NCI-H2107 treated with DMSO at 0.1 percent for 48 hours (cell line): ENCODE data around the gene METTL9.
"Not testable (repeated sequence)": the region's sequence is repeated elsewhere in the genome, so short reads cannot be mapped to it uniquely, and the experiment has no call there.

Experiments
- DNase-seq: peaks from one replicate; lab custom pipeline; 2025; ENCODE audit not compliant: unreplicated experiment; lab: John Stamatoyannopoulos, UW

METTL9 gene

GRCh38 chr16:21599122-21600030 lies at the start of gene METTL9:
Gene METTL9 (plus strand): TSS chr16:21599577. CDS start chr16:21599734, 157 bp downstream.
- peak; percentile 76 for DNase-seq

GRCh38 chr16:21549975-21550374 lies 49.4 kb upstream of the METTL9 start:
- not testable (repeated sequence) for DNase-seq

DNA sequence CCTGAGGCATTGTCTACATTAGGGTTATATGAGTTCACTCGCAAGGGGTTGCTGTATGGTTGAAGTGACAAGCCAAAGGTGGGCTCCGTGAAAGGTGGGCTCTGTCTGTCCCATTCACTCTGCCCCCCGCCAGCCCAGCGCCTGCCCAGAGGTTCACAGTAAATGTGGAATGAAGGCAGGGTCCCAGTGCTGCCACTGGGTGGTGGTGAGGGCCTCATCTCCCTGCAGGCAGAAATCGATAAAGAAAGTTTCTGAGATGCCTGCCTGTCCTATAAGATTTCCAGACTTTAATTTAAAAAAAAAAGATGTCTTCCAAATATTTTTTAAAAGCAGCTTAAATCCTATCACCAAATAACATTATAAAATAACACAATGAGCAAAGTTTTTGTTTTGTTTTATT lies 48.9 kb upstream of the METTL9 start:
- not testable (repeated sequence) for DNase-seq

DNA sequence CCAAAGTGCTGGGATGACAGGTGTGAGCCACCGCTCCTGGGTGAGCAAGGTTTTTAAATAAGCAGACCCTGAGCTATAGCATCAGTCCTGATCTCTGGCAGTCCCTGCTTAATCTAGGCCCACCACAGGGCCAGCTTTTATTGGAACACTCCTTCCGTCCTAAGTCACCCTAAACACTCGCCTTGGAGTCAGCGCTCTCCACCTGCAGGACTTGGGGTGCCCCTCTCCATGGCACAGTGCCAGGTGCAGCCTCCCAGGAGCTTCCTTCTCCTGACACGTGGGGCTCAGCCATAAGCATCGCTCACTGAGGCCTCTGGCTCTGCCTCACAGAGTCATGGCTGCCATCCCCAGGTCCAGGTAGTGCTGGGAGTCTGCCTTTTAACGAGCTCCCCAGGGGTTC lies 48.3 kb upstream of the METTL9 start:
- DNase-seq: not testable (repeated sequence)

DNA sequence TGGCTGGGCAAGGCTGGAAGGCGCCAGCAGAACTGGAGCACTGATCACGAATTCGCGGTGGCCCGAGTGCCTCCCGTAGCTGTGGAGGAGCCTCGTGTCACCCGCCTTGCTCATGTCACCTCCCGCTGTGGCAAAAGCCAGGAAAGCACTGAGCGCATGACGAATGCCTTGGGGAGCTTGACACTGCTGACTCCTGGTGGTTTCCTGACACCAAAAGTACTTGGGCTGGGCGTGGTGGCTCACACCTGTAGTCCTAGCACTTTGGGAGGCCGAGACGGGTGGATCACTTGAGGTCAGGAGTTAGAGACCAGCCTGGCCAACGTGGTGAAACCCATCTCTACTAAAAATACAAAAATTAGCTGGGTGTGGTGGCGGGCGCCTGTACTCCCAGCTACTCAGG lies 47.8 kb upstream of the METTL9 start:
- peak; percentile 78 for DNase-seq

DNA sequence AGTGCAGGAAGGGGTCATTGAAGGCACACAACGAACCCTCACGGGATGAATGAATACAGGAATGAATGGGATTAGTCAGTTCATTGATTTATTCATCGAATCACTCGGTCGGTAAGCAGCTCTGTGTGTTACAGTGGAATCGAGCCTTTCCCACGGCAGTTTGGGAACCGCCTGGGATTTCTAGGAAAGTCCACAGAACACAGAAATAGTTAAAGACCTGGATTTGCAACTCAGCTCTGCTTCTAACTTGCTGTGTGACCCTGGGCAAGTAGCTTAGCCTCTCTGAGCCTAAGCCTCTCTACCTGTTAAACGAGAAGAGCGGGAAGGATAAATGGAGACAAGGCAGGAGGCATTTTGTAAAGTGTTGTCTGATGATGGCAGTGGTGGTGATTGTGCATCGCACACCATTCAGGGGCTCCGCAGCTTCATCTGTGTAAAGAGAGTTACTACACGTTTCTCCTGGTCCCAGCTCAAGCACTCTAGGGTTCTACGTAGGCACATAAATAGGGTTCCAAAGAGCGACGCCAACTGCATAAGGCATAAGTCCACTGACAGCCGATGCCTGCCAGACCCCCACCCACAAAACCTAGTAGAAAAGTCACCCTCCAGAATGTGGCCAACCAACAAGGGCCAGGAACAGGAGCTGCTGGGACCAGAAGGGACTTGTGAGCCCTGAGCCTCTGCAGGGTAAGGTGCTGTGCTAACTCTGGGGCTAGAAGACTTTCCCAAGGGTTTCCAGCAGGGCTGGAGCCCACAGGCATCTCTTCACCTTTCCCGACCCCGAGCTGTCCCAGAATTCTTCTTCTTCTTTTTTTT lies 45.7 kb upstream of the METTL9 start:
- not testable (repeated sequence) for DNase-seq

- peak; percentile 82 for DNase-seq
Observed at GRCh38 chr16:21554795-21555585, 44.4 kb upstream of the METTL9 start.

GRCh38 chr16:21555621-21556020 lies 43.8 kb upstream of the METTL9 start:
- not testable (repeated sequence) for DNase-seq

DNA sequence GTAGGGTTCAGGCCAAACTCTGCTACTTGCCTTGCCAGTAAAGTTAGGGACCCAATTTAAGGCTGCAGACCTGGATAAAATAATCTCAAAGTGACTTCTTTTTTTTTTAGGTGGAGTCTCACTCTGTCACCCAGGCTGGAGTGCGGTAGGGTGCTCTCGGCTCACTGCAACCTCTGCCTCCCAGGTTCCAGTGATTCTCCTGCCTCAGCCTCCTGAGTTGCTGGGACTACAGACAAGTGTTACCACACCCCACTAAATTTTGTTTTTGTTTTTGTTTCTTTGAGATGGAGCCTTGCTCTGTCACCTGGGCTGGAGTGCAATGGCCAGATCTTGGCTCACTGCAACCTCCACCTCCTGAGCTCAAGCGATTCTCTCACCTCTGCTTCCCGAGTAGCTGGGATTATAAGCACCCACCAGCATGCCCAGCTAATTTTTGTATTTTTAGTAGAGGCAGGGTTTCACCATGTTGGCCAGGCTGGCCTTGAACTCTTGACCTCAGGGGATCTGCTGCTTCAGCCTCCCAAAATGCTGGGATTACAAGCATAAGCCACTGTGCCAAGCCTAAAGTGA lies 43.3 kb upstream of the METTL9 start:
- not testable (repeated sequence) for DNase-seq

GRCh38 chr16:21556651-21557241 lies 42.6 kb upstream of the METTL9 start:
- peak; percentile 51 for DNase-seq

DNA sequence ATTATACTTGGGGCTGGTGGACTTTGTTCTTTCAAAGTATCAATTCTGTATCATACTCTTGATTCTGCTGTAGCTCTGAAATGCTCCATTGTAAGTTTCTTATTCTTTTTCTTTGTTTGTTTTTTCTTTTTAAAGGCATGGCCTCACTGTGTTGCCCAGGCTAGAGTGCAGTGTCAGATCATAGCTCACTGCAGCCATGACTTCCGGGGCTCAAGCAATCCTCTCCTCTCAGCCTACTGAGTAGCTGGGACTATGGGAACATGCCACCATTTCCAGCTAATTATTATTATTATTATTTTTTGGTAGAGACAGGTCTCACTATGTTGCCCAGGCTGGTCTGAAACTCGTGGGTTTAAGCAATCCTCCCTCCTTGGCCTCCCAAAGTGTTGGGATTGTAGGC lies 38.9 kb upstream of the METTL9 start:
- no peak for DNase-seq

DNA sequence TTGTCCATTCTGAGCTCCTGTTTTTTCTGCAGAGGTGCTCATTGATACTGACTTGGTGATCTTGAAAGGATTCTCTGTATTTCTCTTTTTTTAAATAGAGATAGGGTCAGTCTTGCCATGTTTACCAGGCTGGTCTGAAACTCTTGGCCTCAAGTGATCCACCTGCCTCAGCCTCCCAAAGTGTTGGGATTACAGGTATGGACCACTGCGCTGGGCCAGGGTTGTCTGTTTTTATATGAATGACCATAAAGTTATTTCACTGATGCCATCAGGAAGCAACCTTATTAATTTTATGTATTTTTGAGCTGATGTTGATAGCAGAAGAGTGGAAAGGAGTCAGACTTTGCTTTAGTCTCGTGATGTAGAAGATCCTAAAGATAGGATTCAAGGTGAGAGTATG lies 35.7 kb upstream of the METTL9 start:
- no peak for DNase-seq

GRCh38 chr16:21564367-21564766 lies 35.0 kb upstream of the METTL9 start:
- DNase-seq: not testable (repeated sequence)

- no peak for DNase-seq
Observed at GRCh38 chr16:21565507-21565860, 33.9 kb upstream of the METTL9 start.

DNA sequence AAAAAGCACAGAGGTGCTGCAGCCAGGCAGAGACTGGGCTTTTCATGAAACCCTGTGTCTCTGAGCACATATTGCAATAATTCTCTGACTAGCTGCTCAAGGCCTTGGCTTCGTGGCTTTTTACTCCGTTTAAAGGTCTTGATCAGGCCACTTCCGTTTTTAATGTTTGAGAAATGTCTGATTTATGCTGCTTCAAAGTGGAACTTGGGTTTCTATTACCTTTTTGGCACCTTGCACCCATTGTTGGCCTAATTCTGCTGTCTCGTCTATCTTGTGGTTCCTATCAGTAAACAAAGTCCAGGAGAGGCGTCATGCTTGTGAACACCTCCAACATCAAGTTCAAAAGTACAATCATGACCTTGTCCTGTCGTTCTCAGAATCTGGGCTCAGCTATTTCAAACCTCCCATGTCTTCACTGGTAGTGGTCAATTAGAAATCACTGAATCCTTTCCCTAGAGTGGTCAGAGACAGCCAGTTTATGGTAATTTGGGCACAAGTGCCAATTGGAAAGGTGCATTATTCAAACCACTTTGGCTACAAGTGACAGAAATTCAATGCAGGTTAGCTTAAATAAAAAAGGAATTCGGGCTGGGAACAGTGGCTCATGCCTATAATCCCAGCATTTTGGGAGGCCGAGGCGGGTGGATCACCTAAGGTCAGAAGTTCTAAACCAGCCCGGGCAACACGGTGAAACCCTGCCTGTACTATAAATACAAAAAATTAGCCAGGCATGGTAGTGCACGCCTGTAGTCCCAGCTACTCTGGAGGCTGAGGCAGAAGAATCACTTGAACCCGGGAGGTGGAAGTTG lies 33.3 kb upstream of the METTL9 start:
- no peak for DNase-seq

GRCh38 chr16:21566891-21567414 lies 32.4 kb upstream of the METTL9 start:
- DNase-seq: no peak

- DNase-seq: not testable (repeated sequence)
Observed at GRCh38 chr16:21567496-21567895, 31.9 kb upstream of the METTL9 start.

- DNase-seq: no peak
Observed at GRCh38 chr16:21568502-21569189, 30.7 kb upstream of the METTL9 start.

DNA sequence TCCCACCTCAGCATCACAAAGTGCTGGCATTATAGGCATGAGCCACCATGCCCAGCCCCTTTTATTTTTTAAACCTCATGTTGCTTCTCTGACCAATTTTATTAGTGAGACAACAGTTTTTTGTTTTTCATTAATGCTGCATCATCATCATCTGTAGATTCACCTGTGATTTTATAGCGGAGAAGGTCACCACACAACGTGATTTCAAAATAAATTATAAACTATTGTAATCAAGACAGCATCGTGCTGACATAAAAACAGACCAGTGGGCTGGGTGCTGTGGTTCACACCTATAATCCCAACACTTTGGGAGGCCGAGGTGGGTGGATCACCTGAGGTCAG lies 28.7 kb upstream of the METTL9 start:
- DNase-seq: no peak
